SK-N-SH treated with all-trans-retinoic acid at 6 μM for 48 hours (cell line): Measurements from ENCODE around the gene CCDC85C.

ENCODE experiments used
- ESRRG ChIP-seq: fragments of 250-450 bp; sonication (Bioruptor Pico); IDR thresholded peaks from 2 replicates; pipeline ENCODE4 v1.6.1; 2021; ENCODE audit warnings: mild to moderate bottlenecking
- OSR1 ChIP-seq: fragments of 250-450 bp; sonication (Bioruptor Pico); IDR thresholded peaks from 2 replicates; pipeline ENCODE4 v1.8.0; 2022; ENCODE audit warnings: moderate library complexity, mild to moderate bottlenecking, inconsistent platforms
- PATZ1 ChIP-seq: fragments of 250-450 bp; sonication (Bioruptor Pico); IDR thresholded peaks from 2 replicates; pipeline ENCODE4 v1.8.0; 2020; ENCODE audit warnings: mild to moderate bottlenecking, moderate library complexity, borderline replicate concordance
- RARB ChIP-seq: fragments of 250-450 bp; sonication (Bioruptor Pico); IDR thresholded peaks from 2 replicates; pipeline ENCODE4 v1.8.0; 2021; ENCODE audit warnings: mild to moderate bottlenecking, moderate library complexity
- SNAI2 ChIP-seq: fragments of 250-450 bp; sonication (Bioruptor Pico); IDR thresholded peaks from 2 replicates; pipeline ENCODE4 v1.5.0; 2020; ENCODE audit warnings: mild to moderate bottlenecking, moderate library complexity
- TCF4 ChIP-seq: fragments of 250-450 bp; sonication (Bioruptor Pico); IDR thresholded peaks from 2 replicates; pipeline ENCODE4 v1.8.0; 2021; ENCODE audit warnings: mild to moderate bottlenecking, moderate library complexity, borderline replicate concordance
- ZFP3 ChIP-seq: fragments of 250-450 bp; sonication (Bioruptor Pico); IDR thresholded peaks from 2 replicates; pipeline ENCODE4 v1.5.0; 2020; ENCODE audit warnings: mild to moderate bottlenecking, moderate library complexity
- ZNF565 ChIP-seq: fragments of 450-650 bp; formaldehyde crosslinking; conservative IDR thresholded peaks from 2 replicates; pipeline ENCODE4 v1.5.0; 2020; ENCODE audit warnings: low read depth, mild to moderate bottlenecking, moderate library complexity
- ZNF70 ChIP-seq: fragments of 450-650 bp; formaldehyde crosslinking; IDR thresholded peaks from 2 replicates; pipeline ENCODE4 v1.5.0; 2020; ENCODE audit warnings: mild to moderate bottlenecking, moderate library complexity
- ZNF8 ChIP-seq: fragments of 450-650 bp; formaldehyde crosslinking; IDR thresholded peaks from 2 replicates; pipeline ENCODE4 v1.5.0; 2020; ENCODE audit warnings: mild to moderate bottlenecking, moderate library complexity
- TF ChIP-seq, protein P1 (sequence below): fragments of 250-450 bp; sonication (Bioruptor Pico); IDR thresholded peaks from 2 replicates; pipeline ENCODE4 v1.5.1; 2020; ENCODE audit warnings: low read depth, mild to moderate bottlenecking, moderate library complexity
- TF ChIP-seq, protein P2 (sequence below): fragments of 250-450 bp; sonication (Bioruptor Pico); IDR thresholded peaks from 2 replicates; pipeline ENCODE4 v1.5.0; 2020; ENCODE audit warnings: mild to moderate bottlenecking, moderate library complexity

DNA sequence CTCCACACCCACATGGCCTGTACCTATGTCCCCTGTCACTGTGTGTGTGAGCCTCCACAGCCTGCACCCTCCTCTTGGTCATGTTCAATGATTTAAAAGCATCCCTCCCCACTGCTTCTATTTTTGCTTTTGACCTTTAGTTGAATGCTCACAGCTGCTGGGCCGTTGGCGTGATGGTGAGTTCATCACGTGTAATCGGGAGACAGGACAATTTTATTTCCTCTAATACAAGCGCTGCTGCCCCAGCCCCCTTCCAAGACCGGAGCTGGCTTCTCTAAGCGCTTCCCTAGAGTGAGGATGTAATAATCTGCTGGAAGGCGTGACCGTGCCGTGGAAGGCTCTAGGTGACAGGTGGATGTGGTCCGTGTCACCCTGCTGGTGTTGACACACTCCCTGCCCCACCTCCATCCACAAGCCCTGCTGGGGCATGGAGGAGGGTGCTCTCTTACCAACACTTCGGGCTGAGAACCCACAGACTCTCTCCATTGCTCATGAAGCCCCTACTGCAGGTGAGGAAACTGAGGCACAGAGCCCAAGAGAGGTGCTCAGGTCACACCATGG is 25.4 kb downstream of the CCDC85C start:
- TF ChIP-seq RARB = no peak
- TF ChIP-seq ZNF8 = no peak
- no peak for TF ChIP-seq PATZ1 (CRISPR knock-in tag)
- no peak for TF ChIP-seq ESRRG (CRISPR knock-in tag)
- TF ChIP-seq, protein P1, sequence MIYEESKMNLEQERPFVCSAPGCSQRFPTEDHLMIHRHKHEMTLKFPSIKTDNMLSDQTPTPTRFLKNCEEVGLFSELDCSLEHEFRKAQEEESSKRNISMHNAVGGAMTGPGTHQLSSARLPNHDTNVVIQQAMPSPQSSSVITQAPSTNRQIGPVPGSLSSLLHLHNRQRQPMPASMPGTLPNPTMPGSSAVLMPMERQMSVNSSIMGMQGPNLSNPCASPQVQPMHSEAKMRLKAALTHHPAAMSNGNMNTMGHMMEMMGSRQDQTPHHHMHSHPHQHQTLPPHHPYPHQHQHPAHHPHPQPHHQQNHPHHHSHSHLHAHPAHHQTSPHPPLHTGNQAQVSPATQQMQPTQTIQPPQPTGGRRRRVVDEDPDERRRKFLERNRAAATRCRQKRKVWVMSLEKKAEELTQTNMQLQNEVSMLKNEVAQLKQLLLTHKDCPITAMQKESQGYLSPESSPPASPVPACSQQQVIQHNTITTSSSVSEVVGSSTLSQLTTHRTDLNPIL (CRISPR knock-in tag) = no peak
- TF ChIP-seq, protein P2, sequence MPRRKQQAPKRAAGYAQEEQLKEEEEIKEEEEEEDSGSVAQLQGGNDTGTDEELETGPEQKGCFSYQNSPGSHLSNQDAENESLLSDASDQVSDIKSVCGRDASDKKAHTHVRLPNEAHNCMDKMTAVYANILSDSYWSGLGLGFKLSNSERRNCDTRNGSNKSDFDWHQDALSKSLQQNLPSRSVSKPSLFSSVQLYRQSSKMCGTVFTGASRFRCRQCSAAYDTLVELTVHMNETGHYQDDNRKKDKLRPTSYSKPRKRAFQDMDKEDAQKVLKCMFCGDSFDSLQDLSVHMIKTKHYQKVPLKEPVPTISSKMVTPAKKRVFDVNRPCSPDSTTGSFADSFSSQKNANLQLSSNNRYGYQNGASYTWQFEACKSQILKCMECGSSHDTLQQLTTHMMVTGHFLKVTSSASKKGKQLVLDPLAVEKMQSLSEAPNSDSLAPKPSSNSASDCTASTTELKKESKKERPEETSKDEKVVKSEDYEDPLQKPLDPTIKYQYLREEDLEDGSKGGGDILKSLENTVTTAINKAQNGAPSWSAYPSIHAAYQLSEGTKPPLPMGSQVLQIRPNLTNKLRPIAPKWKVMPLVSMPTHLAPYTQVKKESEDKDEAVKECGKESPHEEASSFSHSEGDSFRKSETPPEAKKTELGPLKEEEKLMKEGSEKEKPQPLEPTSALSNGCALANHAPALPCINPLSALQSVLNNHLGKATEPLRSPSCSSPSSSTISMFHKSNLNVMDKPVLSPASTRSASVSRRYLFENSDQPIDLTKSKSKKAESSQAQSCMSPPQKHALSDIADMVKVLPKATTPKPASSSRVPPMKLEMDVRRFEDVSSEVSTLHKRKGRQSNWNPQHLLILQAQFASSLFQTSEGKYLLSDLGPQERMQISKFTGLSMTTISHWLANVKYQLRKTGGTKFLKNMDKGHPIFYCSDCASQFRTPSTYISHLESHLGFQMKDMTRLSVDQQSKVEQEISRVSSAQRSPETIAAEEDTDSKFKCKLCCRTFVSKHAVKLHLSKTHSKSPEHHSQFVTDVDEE = no peak
- no peak for TF ChIP-seq ZFP3 (CRISPR knock-in tag)
- no peak for TF ChIP-seq TCF4 (CRISPR knock-in tag)
- TF ChIP-seq ZNF565 (CRISPR knock-in tag) = no peak
- no peak for TF ChIP-seq ZNF70 (CRISPR knock-in tag)
- TF ChIP-seq OSR1 (CRISPR knock-in tag) = no peak
- TF ChIP-seq SNAI2 (CRISPR knock-in tag) = no peak
